ENCODE data around the gene TMBIM4. TPM values are rescaled to one million over a fixed set of nuclear protein-coding genes. Genes with fewer than 3 reads are reported as not detected.
"Not testable (repeated sequence)": the region's sequence is repeated elsewhere in the genome, so short reads cannot be mapped to it uniquely, and the experiment has no call there.

Gene TMBIM4, protein sequence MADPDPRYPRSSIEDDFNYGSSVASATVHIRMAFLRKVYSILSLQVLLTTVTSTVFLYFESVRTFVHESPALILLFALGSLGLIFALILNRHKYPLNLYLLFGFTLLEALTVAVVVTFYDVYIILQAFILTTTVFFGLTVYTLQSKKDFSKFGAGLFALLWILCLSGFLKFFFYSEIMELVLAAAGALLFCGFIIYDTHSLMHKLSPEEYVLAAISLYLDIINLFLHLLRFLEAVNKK
- total RNA-seq (2012; rRNA removed), result 87.5 and 111 TPM in 2 replicates

DNA sequence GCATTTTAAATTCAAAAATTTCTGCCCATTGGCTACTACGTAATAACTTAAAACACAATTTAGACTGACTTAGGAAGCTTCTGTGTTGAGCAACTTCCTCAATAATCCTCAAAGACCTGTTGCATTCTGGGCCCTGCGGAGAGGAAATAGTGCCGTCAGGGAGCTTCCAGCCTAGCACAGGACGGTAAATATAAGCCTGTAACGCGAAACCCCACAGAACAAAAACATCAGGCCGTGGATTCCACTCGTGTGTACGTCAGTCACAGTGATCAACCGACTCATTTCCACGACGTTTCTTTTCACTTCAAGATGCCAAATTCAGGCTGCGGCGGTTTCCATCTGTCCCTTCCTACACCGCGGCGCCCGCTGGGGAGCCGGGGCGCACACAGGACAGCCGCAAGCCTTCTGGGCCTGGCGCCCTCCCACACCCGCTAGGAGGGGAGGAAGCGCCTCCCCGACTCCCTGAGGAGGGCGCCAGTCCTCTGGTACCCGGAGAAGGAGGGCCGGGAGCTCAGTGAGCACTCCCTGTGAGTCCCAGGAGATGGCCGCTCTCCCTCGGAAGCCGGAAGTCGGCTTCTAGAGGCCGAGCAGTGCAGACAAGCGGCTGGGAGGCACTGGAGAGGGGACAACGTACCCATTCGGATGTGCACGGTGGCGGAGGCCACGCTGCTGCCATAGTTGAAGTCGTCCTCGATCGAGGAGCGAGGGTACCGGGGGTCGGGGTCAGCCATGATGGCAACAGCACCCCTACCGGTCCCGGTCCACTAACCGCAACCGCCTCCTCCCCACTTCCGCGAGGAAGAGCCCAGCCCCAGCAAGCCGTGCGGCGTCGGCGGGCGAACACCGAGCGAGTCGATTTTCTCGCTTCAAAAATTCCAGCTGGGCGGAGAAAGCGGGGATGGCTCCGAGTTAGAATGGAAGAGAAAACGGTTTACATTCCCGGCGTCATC, at the start of gene TMBIM4:
Gene TMBIM4 (minus strand): TSS at position 776 of the 950 bp plus-strand sequence. CDS start 45 bp downstream, at position 731.
- Histone ChIP-seq H3K9ac (ENCODE audit: low read depth, low read length) (peak within 1 kb of the TSS; percentile 96), H3K4me2 (ENCODE audit: low read length) (peak within 1 kb of the TSS; percentile 90), H3K27me3 (ENCODE audit: control insufficient read depth, insufficient read depth, low read length) (no peaks in the 10 kb centered on the region), H3K9me3 (replicated peaks; ENCODE audit: low read length) (no peaks in the 10 kb centered on the region), H3K4me1 (ENCODE audit: control insufficient read depth, insufficient read depth, low read length) (peaks cover 9% of the 10 kb centered on the region), H3K36me3 (ENCODE audit: insufficient read depth, low read length) (peaks cover 11% of the 10 kb centered on the region), H3K4me3 (ENCODE audit: low read length) (peak within 1 kb of the TSS; percentile 98)

GRCh38 chr12:66217342-66217917, 47.6 kb upstream of the TMBIM4 start:
- H3K36me3 ChIP-seq (ENCODE audit: insufficient read depth, low read length), result no peaks in the 10 kb centered on the region
- H3K4me3 ChIP-seq (ENCODE audit: low read length), result no peak overlapping the region
- no peak overlapping the region for H3K4me2 ChIP-seq (ENCODE audit: low read length)
- H3K27me3 ChIP-seq (ENCODE audit: control insufficient read depth, insufficient read depth, low read length), result no peaks in the 10 kb centered on the region
- H3K9ac ChIP-seq (ENCODE audit: low read depth, low read length), result no peak overlapping the region
- H3K4me1 ChIP-seq (ENCODE audit: control insufficient read depth, insufficient read depth, low read length), result no peaks in the 10 kb centered on the region
- no peaks in the 10 kb centered on the region for H3K9me3 ChIP-seq (replicated peaks; ENCODE audit: low read length)

DNA sequence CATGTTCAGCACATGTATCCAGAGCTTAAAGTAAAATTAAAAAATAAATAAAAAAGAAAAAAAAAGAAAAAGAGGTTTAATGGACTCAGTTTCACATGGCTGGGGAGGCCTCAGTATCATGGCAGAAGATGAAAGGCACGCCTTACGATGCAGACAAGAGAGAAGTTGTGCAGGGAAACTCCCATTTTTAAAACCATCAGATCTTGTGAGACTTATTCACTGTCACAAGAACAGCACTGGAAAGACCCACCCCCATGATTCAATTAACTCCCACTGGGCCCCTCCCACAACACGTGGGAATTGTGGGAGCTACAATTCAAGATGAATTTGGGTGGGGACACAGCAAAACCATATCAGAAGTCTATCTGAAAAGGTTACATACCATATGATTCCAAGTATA, 43.2 kb upstream of the TMBIM4 start:
- H3K4me2 ChIP-seq (ENCODE audit: low read length); H3K9ac ChIP-seq (ENCODE audit: low read depth, low read length); H3K4me1 ChIP-seq (ENCODE audit: control insufficient read depth, insufficient read depth, low read length); H3K27me3 ChIP-seq (ENCODE audit: control insufficient read depth, insufficient read depth, low read length); H3K36me3 ChIP-seq (ENCODE audit: insufficient read depth, low read length); H3K9me3 ChIP-seq (replicated peaks; ENCODE audit: low read length); H3K4me3 ChIP-seq (ENCODE audit: low read length): not testable (repeated sequence)

GRCh38 chr12:66211573-66211972, 41.8 kb upstream of the TMBIM4 start:
- H3K27me3 ChIP-seq (ENCODE audit: control insufficient read depth, insufficient read depth, low read length); H3K4me2 ChIP-seq (ENCODE audit: low read length); H3K9ac ChIP-seq (ENCODE audit: low read depth, low read length); H3K4me1 ChIP-seq (ENCODE audit: control insufficient read depth, insufficient read depth, low read length); H3K36me3 ChIP-seq (ENCODE audit: insufficient read depth, low read length); H3K4me3 ChIP-seq (ENCODE audit: low read length); H3K9me3 ChIP-seq (replicated peaks; ENCODE audit: low read length): not testable (repeated sequence)

DNA sequence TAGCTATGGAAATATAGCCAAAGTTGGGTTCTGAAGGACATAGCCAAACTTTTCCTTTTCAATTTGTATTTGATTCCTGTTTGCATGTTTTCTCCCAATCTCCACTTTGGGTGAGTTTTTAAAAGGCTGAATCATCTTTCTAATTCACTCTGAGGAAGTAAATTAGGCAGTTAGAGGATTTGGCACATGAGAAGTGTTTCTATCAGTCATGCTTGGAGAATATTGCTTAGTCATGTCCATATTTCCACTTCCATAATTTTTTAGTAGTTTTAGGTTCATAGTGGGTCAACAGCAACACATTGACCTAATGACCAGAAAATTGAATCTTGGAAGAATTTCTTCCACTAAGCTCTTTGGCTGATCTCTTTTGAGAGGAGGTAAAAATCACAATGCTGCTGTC, 41.0 kb upstream of the TMBIM4 start:
- Histone ChIP-seq H3K4me1 (ENCODE audit: control insufficient read depth, insufficient read depth, low read length) (peaks cover 8% of the 10 kb centered on the region), H3K9me3 (replicated peaks; ENCODE audit: low read length) (no peaks in the 10 kb centered on the region), H3K9ac (ENCODE audit: low read depth, low read length) (no peak overlapping the region), H3K27me3 (ENCODE audit: control insufficient read depth, insufficient read depth, low read length) (no peaks in the 10 kb centered on the region), H3K36me3 (ENCODE audit: insufficient read depth, low read length) (no peaks in the 10 kb centered on the region), H3K4me2 (ENCODE audit: low read length) (no peak overlapping the region), H3K4me3 (ENCODE audit: low read length) (no peak overlapping the region)

DNA sequence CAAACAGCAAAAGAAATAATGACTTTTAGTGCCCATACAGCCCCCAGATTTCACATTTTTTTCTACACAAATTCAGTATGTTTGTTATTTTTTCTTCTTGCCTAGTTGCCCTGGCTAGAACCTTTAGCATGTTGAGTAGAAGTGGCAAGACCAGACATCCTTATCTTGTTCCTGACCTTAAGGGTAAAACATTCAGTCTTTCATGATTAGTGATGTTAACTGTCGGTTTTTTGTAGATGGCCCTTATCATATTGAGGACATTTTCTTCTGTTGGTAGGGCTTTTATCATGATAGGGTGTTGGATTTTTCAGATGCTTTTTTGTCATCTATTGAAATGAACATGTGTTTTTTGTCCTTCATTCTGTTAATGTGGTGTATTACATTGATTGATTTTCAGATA, 36.3 kb upstream of the TMBIM4 start:
- no peaks in the 10 kb centered on the region for H3K27me3 ChIP-seq (ENCODE audit: control insufficient read depth, insufficient read depth, low read length)
- H3K9ac ChIP-seq (ENCODE audit: low read depth, low read length), result no peak overlapping the region
- H3K9me3 ChIP-seq (replicated peaks; ENCODE audit: low read length), result no peaks in the 10 kb centered on the region
- H3K4me1 ChIP-seq (ENCODE audit: control insufficient read depth, insufficient read depth, low read length), result peaks cover 7% of the 10 kb centered on the region
- H3K36me3 ChIP-seq (ENCODE audit: insufficient read depth, low read length), result no peaks in the 10 kb centered on the region
- H3K4me3 ChIP-seq (ENCODE audit: low read length), result no peak overlapping the region
- H3K4me2 ChIP-seq (ENCODE audit: low read length), result no peak overlapping the region

GRCh38 chr12:66203820-66204219, 34.0 kb upstream of the TMBIM4 start:
- H3K36me3 ChIP-seq (ENCODE audit: insufficient read depth, low read length), result no peaks in the 10 kb centered on the region
- no peak overlapping the region for H3K9ac ChIP-seq (ENCODE audit: low read depth, low read length)
- H3K4me3 ChIP-seq (ENCODE audit: low read length), result no peak overlapping the region
- H3K27me3 ChIP-seq (ENCODE audit: control insufficient read depth, insufficient read depth, low read length), result no peaks in the 10 kb centered on the region
- no peaks in the 10 kb centered on the region for H3K9me3 ChIP-seq (replicated peaks; ENCODE audit: low read length)
- H3K4me1 ChIP-seq (ENCODE audit: control insufficient read depth, insufficient read depth, low read length), result no peaks in the 10 kb centered on the region
- no peak overlapping the region for H3K4me2 ChIP-seq (ENCODE audit: low read length)

DNA sequence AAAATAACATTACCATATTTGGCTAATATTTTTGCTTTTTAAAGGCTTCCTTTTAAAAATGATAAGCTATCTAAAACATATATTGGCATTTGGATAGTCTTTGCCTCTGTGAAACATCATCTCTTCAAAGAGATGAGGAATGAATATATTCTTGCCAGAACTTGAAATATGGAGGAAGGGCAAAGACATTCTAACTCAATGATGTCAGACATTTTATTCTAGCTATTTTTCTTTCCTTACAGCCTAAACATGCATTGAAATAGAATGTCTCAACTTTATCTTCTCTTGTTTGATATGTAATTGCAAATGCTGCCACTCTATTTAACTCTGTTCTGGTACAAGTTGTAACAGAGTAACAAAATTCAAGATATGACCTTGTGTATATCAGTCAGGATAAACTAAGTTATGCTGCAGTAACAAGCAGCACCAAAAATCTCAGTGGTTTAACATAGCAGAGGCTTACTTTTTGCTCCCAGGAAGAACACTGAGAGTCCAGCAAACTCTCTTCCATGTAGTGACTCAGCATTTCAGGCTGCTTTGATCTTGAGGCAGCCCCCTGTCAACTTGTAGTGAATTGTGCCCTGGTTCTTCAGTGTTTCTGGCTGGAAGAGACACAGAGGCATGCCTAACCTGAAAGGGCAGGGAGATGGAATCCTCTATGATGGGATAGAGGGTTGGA, 30.2 kb upstream of the TMBIM4 start:
- Histone ChIP-seq H3K9ac (ENCODE audit: low read depth, low read length) (no peak overlapping the region), H3K4me2 (ENCODE audit: low read length) (no peak overlapping the region), H3K27me3 (ENCODE audit: control insufficient read depth, insufficient read depth, low read length) (no peaks in the 10 kb centered on the region), H3K4me1 (ENCODE audit: control insufficient read depth, insufficient read depth, low read length) (peaks cover 8% of the 10 kb centered on the region), H3K36me3 (ENCODE audit: insufficient read depth, low read length) (no peaks in the 10 kb centered on the region), H3K4me3 (ENCODE audit: low read length) (no peak overlapping the region), H3K9me3 (replicated peaks; ENCODE audit: low read length) (no peaks in the 10 kb centered on the region)

- Histone ChIP-seq H3K4me1 (ENCODE audit: control insufficient read depth, insufficient read depth, low read length) (peaks cover 8% of the 10 kb centered on the region), H3K4me2 (ENCODE audit: low read length) (no peak overlapping the region), H3K36me3 (ENCODE audit: insufficient read depth, low read length) (no peaks in the 10 kb centered on the region), H3K4me3 (ENCODE audit: low read length) (no peak overlapping the region), H3K9me3 (replicated peaks; ENCODE audit: low read length) (no peaks in the 10 kb centered on the region), H3K27me3 (ENCODE audit: control insufficient read depth, insufficient read depth, low read length) (no peaks in the 10 kb centered on the region), H3K9ac (ENCODE audit: low read depth, low read length) (no peak overlapping the region)
These were observed 29.3 kb upstream of the TMBIM4 start for GRCh38 chr12:66199141-66199540.

DNA sequence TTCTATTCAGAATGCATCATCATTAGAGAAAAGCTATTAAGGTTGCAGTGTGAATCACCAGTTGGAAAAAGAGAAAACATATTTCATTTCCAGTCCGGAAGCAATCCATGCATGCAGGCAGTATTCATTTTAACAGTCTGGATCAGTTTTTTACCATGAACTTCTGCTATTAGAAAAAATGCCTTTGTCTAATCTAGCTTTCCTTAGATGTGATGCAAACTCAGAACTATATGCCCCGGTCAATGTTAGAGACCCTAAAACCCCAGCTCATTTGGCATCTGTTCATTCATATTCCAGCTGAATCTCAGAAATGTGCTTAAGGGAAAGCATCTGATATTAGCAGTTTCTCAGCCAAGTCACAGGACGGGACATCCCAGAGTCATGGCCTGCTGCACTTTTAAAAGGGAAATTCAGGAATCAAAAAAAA, 27.7 kb upstream of the TMBIM4 start:
- Histone ChIP-seq H3K4me3 (ENCODE audit: low read length) (no peak overlapping the region), H3K4me2 (ENCODE audit: low read length) (peak overlapping the region; percentile 19), H3K4me1 (ENCODE audit: control insufficient read depth, insufficient read depth, low read length) (peaks cover 8% of the 10 kb centered on the region), H3K9ac (ENCODE audit: low read depth, low read length) (no peak overlapping the region), H3K36me3 (ENCODE audit: insufficient read depth, low read length) (no peaks in the 10 kb centered on the region), H3K27me3 (ENCODE audit: control insufficient read depth, insufficient read depth, low read length) (no peaks in the 10 kb centered on the region), H3K9me3 (replicated peaks; ENCODE audit: low read length) (no peaks in the 10 kb centered on the region)

DNA sequence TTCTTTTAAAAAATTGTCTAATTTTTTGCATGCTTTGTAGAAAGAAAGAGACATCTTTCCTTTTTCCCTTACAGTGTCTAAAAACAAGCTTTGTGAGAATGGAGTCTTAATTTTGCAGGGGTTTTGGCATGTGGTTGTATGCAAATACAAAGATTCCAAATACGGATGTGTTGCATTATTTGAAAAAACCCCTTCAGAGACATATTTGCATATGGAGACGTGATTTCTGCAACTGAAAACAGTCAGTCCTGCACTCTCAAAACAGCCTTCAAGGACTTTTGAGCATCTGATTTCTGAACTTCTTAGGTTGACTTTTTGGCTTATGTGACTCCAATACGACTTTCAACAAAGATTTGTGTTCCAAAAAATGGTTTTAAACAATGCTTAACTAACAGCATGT, 27.0 kb upstream of the TMBIM4 start:
- no peaks in the 10 kb centered on the region for H3K27me3 ChIP-seq (ENCODE audit: control insufficient read depth, insufficient read depth, low read length)
- no peak overlapping the region for H3K4me2 ChIP-seq (ENCODE audit: low read length)
- peaks cover 8% of the 10 kb centered on the region for H3K4me1 ChIP-seq (ENCODE audit: control insufficient read depth, insufficient read depth, low read length)
- no peaks in the 10 kb centered on the region for H3K9me3 ChIP-seq (replicated peaks; ENCODE audit: low read length)
- H3K9ac ChIP-seq (ENCODE audit: low read depth, low read length), result no peak overlapping the region
- H3K4me3 ChIP-seq (ENCODE audit: low read length), result no peak overlapping the region
- H3K36me3 ChIP-seq (ENCODE audit: insufficient read depth, low read length), result no peaks in the 10 kb centered on the region

All from skeletal muscle satellite cell (primary cell).